Renal pelvis (tissue), 4 donors: ENCODE data around the gene LPCAT2. TPM values are rescaled to one million over a fixed set of nuclear protein-coding genes. Genes with fewer than 3 reads are reported as not detected.

Source experiments
- DNase-seq: peaks from one replicate; pipeline ENCODE4 v3.0.0-alpha.2; 2013
- polyA plus RNA-seq, 3 donors: library from polyadenylated mRNA; unstranded; fragments of 120-200 nt; gene quantifications; one replicate each; pipeline ENCODE4 v1.2.1, GENCODE V29; 2013; ENCODE audit not compliant: insufficient read length in 3 of 3

The LPCAT2 gene
- polyA plus RNA-seq, 3 donors, result 8.0 to 10.8 (median 8.1) TPM

DNA sequence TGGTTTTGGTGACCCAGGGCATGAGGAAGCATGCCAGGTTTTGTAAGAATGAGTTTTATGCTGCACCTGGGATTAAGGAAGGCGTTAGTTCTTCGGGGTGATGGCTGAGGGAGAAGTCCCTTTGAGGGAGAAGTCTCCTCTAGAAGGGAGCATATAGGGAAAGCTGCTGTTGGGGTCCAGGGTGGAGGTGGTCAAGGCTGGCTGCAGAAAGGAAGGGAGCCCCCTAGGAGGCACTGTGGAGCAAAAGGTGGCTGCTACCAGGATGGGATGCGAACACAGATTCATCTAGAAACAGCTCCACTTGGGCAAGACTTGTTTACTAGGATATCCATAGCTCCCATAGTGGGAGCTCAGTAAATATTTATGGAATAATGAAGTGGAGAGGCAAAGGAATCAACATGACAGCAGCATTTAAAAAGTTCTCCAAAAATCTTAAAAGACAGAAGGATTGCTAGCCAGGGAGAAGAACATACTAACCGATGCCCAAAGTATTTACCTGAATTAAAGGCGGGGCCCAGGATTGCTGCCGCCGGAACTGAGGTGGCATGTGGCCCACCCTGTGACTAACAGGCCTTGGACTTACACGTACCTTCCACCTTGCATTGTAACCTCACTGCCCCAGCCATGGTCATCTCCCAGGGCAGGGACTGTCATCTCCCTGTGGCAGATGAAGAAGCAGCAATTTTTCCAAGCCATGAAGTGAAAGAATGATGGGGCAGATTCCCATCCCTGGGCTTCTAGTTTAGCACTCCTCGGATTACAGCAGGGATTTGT is 7.1 kb upstream of the LPCAT2 start:
- DNase-seq, result no peak

DNA sequence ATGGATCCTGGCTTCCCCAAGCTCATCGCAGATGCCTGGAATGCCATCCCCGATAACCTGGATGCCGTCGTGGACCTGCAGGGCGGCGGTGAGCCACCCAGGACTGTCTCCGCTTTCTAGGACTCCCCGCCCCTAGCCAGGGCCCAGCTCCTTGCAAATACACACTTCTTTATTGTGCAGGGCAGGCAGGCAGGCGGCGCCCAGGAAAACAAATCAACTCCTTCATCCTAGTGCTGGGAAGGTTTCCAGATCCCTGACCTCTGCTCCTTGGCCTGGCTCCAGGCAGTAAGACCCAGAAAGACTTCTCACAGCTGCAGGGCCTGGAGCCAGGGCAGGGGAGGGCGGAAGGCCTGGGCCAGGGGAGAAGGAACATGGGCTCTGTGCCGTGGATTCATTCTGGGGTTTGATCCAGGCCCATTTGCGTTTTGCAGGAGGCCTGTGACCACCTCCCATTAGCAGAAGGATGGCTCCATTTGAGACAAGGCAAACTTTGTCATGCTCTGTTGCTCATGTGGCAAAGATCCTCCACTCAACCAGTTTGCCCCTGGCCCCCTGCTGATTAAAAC is 6.0 kb upstream of the LPCAT2 start:
- peak; percentile 79 for DNase-seq

DNA sequence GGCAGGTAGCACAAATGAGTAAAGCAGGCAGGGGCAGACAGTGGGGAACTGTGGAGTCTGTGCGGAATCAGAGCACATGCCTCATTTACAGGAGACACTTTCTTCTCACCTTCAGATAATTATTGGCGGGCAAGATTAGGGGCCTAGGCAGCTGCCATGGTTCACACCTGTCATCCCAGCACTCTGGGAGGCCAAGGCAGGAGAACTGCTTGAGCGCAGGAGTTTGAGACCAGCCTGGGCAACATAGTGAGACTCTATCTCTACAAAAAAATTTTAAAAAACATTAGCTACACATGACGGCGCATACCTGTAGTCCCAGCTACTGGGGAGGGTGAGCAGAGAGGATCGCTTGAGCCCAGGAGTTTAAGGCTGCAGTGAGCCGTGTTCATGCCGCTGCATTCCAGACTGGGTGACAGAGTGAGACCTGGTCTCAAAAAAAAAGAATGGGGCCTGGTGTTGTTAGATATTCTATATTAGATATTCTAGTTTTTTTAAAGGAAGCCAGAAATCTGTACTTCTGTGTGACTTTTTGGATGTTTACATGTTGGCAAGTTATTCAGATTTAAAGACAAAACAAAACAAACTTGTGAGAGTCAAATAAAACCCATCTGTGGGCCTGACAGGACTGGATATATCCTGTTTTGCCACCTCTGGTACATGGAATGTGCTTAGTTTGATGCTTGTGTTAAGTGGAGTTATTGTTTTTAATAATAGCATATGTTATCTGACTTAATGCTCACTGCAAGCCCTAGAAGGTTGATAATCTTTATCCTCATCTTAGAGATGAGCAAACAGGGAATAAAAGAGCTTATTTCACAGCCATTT is 4.9 kb upstream of the LPCAT2 start:
- no peak for DNase-seq

DNA sequence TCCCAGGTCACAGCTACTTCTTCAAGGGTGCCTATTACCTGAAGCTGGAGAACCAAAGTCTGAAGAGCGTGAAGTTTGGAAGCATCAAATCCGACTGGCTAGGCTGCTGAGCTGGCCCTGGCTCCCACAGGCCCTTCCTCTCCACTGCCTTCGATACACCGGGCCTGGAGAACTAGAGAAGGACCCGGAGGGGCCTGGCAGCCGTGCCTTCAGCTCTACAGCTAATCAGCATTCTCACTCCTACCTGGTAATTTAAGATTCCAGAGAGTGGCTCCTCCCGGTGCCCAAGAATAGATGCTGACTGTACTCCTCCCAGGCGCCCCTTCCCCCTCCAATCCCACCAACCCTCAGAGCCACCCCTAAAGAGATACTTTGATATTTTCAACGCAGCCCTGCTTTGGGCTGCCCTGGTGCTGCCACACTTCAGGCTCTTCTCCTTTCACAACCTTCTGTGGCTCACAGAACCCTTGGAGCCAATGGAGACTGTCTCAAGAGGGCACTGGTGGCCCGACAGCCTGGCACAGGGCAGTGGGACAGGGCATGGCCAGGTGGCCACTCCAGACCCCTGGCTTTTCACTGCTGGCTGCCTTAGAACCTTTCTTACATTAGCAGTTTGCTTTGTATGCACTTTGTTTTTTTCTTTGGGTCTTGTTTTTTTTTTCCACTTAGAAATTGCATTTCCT is 3.4 kb upstream of the LPCAT2 start:
- DNase-seq, result no peak

DNA sequence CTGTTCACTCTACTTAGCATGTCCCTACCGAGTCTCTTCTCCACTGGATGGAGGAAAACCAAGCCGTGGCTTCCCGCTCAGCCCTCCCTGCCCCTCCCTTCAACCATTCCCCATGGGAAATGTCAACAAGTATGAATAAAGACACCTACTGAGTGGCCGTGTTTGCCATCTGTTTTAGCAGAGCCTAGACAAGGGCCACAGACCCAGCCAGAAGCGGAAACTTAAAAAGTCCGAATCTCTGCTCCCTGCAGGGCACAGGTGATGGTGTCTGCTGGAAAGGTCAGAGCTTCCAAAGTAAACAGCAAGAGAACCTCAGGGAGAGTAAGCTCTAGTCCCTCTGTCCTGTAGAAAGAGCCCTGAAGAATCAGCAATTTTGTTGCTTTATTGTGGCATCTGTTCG is 2.8 kb upstream of the LPCAT2 start:
- DNase-seq, result no peak

DNA sequence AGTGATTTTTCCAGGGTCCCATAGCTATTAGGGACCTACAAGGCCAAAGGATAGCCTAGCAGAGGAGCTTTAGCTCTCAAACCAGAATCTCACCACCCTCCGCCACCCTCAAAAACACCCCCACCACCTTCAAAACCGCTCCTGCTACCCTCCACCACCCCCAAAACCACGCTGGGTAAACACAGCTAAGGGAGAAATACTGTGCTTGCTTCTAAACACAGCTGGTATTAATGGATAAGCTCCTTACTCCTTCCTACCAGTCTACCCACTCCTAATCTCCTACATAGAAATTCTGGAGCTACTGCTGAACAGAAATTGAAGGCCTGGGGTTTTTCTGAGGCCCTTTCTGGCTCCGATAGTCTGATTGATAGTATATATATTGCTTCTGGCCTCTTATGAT is 2.2 kb upstream of the LPCAT2 start:
- no peak for DNase-seq

DNA sequence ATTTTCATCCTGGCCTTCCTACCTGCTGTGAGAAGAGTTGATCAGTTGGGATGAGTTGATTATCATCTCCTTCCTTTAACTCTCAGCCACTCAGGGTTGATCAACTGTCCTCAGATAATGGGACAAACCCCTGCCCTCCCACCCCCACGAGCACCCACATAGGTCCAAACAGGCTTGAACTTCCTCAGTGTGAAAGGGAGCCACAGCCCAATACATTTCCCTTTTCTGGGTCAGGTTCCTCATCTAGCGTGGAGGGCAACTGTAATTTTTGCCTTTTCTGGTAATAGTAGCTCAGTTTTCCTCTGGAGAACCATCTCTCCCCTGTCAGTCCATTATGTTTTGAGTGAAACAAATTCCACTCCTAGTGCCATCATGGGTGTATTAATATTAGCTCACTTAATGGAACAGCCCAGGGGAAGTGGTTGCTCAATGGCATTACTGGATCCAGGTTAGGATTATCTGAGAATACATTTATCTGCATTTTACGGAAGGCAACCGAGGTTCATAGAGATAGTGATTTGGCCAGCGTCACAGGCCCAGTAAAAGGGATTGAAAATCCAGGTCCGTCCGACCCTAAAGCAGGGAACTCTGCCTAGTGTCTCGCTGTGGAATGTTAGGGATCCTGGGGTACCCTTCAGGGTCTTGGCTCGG is 476 bp upstream of the LPCAT2 start:
- DNase-seq, result no peak

DNA sequence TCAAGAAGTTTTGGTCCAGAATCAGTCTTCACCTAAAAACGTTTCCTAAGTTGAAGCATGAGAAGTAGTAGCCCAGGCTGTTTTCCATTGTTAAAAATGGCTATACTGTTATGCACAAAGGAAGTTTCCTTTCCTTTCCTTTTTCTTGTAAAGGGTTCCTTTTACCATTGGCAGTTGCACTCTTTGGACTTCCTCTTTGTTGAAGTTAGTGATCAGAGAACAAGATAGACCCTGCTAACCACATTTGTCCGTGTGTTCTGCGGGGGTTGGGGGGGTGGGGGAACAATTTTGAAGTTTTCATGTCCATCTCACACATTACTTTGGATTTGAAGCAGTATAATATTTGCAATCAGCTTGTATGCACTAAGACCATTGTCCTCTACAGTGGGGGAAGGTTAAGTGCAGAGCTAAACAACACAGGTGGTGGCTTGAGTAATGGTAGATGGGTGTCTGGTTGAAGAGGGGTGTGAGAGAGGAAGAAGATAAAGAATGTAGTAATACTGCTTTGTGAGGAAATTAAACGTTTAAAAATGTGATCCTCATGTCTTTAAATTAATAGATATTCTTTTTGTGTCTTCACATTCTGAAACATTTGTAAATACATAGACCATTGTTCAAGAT is 1.4 kb downstream of the LPCAT2 start:
- DNase-seq, result no peak

DNA sequence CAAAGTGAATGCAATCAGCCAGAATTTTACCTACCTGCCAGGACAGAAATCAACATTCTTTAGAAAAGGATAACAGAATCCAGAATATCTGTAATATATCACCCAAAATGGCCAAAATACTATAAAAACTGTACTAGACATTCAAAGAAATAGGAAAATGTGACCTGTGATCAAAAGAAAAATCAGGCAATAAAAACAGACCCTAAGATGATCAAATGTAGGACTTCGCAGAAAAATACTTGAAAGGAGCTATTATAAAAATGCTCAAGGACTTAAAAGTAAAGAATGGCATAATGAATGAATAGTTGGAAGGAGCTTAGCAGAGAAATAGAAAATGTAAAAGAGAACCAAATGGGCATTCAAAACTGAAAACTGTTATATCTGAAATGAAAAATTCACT is 4.1 kb downstream of the LPCAT2 start:
- DNase-seq, result no peak

DNA sequence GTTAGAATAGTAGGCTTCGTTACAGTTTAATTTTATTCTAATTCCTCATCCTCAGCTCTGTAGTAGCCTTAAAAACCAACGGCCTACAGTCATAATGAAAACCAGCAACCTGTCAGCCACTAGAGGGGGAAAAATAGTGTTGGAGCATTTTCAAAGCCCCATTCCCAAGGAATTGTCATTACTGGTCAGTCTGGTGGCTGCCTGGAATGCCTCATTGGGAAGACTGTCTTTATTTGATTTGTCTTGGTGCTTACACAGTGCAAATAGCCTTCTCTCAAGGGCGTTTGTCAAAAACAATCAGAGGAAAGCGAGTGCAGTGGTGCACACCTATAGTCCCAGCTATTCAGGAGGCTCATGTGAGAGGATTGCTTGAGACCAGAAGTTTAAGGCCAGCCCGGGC is 4.7 kb downstream of the LPCAT2 start:
- no peak for DNase-seq

DNA sequence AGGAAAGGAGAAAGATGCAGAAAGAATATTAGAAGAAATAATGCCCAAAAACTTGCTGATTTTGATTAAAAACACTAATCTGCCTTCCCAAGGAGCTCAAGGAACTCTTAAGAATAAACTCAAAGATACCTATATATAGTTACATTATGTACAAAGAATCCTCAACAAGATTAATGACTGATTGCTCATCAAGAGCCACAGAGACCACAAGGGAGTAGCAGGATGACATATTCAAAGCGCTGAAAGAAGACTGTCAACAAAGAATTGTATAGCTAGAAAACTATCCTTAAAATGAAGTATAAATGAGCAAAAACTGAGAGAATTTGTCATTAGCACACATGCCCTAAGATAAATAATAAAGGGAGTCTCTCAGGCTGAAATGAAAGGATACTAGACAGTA is 6.2 kb downstream of the LPCAT2 start:
- DNase-seq, result no peak

DNA sequence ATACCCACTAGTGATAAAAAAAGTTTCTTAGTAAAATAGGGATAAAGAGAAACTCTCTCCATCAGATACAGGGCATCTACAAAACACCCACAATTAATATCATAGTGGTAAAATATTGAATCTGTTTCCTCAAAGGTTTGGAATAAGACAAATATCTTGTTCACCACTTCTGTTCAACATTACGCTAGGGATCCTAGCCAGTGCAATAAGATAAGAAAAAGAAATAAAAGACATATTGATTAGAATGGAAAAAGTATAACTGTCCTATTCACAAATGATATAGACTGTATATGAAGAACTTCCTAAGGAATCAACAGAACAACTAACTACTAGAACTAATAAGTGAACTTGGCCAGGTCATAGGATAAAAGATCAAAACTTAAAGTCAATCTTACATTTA is 12.9 kb downstream of the LPCAT2 start:
- DNase-seq, result no peak

DNA sequence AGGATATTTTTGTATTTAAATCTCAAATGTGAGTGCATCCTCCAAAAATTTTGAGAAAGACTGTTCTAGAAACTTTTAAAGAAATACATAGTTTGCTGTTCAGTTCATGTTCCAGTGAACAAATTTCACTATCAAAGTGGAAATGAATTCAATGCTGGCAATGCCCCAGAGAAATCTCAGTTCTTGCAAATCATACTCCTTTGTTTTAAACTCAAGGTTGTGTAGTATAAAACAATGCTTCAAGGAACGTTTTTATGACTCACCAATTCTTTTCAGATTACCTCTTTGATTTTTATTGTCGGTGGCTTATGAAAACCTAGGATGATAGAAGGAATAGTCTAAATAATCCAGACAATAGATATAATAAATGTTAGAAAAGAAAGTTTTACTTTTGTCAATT is 17.6 kb downstream of the LPCAT2 start:
- DNase-seq, result no peak

DNA sequence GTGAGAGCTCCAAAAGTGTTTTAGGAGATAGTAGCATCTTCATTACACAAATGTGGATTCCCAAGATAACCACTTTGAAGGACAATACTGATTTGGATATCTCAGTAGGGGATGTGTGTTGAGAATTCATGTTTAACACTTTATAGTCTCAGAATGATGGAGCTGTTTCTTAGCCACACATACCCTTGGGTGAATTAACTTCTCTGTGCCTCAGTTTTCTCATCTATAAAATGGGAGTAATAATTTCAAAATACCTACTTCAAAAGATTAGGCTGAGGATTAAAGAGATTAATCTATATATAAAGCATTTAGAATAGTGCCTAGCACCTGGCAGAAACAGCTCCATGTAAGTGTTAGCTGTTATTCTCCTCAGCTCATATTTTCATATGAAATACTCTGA is 19.0 kb downstream of the LPCAT2 start:
- no peak for DNase-seq

DNA sequence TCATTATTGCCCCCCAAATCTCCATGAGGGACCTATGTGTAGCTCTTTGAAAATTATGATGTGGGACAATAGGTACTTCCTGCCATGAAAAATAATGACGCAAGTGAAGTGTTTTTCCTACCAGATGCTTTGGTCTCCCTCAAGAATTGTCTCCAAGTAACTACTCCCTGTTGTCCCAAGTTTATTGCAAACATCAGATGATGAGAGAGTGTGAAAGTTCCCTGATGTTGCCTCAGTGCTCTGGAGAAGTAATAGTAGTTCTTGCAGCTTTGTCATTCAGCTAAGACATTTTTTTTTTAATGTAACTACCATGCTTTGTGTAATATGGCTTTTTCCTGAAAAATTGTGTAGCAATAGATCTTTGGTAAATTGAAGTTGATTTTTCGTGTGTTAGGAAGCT is 20.1 kb downstream of the LPCAT2 start:
- DNase-seq, result peak; percentile 19

DNA sequence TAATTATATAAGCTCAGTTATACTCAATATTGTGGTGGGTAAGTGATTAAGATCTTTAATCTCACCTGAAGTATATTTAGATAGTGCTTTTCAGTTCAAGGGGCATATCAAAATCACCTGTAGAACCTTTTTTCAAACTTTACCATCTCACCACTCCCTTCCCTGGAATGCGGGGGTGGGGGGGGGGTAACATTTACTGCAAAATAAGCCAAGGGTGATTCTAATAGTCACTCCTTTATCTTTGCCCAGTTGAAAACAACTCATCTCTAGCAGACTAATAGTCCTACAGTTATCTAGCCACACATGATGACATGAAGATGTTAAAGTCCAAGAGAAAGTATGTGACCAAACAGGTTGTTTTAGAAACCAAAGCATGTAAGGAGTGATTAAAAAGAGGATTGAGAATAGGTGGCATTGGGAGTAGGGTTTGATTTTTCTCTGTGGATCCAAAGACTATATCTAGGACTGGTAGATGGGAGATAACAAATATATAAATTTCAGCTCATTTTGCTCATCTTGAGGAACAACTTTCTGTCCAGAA is 21.5 kb downstream of the LPCAT2 start:
- DNase-seq, result no peak

DNA sequence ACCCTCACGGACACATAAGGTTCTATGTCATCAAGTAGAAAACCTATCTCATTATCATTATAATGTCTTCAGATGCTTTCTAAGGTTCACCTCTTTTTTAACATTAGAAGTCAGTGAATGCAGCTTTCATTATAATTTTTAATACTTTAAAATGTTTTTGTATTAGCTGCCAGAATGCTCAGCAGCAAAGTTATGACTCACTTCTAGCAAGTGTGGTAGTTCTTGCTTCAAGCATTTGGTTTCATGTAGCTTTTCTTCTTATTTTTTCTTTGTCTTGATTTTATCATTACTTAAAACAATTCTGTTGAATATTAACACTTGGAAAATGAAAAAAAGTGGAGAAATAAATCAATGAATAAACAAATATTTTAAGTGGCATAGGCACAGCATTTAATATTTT is 23.4 kb downstream of the LPCAT2 start:
- no peak for DNase-seq

DNA sequence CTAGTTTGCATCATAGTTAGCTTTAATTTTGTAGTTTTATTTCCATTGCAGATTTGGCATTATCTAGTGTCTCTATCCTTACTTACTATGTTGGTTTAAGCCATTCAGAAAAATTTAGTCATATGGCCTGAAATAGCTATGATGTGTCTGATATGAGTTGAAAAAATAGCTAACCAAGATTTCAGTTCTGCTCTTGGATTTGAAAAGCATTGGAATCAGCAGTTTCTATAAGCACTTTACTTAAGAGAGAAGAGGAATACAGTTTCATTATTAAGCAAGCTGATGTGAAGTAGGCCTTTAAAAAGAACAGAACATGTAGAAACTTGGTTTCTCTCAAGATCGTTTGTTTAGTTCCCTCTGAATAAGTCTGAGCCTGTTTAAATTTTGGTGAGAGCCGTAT is 25.9 kb downstream of the LPCAT2 start:
- DNase-seq, result no peak

DNA sequence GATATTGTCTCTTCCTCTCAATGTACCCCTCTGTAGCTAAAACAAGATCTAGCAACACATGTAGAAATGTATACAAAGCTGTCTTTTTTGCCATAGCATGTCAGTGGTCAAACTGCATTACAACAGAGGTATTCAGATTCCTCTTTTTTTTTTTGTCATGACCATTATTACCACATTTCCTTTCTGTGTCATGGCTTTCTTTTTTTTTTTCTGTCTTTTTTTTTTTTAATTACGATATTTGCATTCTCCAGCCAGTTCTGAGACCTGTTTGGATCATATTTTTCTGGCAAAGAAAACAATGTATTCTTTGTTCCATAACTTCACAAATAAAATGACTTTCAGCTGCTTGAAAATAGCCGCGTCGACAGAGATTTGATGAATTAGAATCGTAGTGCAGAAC is 30.2 kb downstream of the LPCAT2 start:
- DNase-seq, result no peak

DNA sequence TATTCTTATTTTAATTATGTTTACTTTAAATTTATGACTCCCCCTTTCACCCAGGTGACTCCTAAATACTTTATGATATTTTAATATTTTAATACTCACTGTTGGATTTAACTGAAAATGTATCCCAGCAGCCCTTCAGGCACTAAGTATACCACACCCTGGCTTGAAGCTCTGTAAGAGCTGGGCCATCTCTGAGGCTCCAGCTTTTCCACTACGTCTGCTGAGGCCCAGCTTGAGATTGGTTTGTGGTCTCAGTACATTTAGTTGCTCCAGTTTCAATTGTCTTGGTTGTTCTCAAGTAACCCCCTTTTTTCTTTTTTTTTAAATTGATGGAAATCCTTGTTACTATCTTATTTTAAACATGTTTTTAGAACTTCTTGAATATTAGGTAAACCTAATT is 30.6 kb downstream of the LPCAT2 start:
- no peak for DNase-seq

DNA sequence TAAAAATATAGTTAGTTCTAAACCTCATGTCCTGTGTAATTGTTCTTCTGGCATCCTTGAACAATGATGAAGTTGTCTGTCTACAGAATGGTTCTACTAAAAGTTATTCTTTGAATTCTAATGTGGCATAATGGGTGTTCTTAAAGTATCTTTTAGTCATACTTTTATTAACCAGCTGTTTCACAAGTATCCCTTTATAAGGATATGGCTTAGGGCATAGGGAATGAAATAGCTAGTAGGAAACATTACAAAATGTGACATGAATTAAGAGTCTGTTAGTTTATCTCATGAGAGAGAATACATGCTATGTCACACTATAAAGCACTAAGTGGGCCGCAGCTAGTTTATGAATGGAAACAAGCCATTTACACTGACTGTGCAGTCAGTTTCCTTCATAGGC is 31.3 kb downstream of the LPCAT2 start:
- no peak for DNase-seq
